ENCODE measurements around the gene TMEM192.

- no peak for TF ChIP-seq SUZ12 (IDR thresholded peaks at IDR 0.05; ENCODE audit: extremely low read depth, insufficient read depth, insufficient read length)
- TF ChIP-seq ZNF274 (IDR thresholded peaks at IDR 0.05; ENCODE audit: low read depth, low read length): no peak
- TF ChIP-seq YY1 (IDR thresholded peaks at IDR 0.05; ENCODE audit: insufficient read depth, insufficient read length): no peak
These were observed 33.2 kb downstream of the TMEM192 start for GRCh38 chr4:165079476-165079875.

Data from NT2/D1 (cell line).